Osteoblast (primary cell): ENCODE measurements around the gene TECPR2. TPM values are rescaled to one million over a fixed set of nuclear protein-coding genes. Genes with fewer than 3 reads are reported as not detected.

Experiments
- DNase-seq: peaks from one replicate; pipeline ENCODE4 v3.0.0; 2011; ENCODE audit warnings: low spot score, mixed read lengths; ENCODE audit not compliant: insufficient read length; ENCODE audit errors: missing footprints
- H2AFZ ChIP-seq: 2 replicates; pipeline ENCODE4 v1.6.0; 2011; ENCODE audit warnings: mild to moderate bottlenecking, low read length
- H3K27ac ChIP-seq: 2 replicates; pipeline ENCODE4 v1.5.1; 2011; ENCODE audit warnings: mild to moderate bottlenecking, low read depth, low read length, moderate library complexity
- H3K27me3 ChIP-seq: 2 replicates; pipeline ENCODE4 v1.6.0; 2012; ENCODE audit warnings: mild to moderate bottlenecking, control low read depth, inconsistent platforms, low read length, moderate library complexity; ENCODE audit not compliant: insufficient read depth
- H3K36me3 ChIP-seq: 2 replicates; pipeline ENCODE4 v1.5.1; 2011; ENCODE audit warnings: mild to moderate bottlenecking, low read length, control low read depth, moderate library complexity; ENCODE audit not compliant: insufficient read depth
- H3K4me1 ChIP-seq: 2 replicates; pipeline ENCODE4 v1.5.1; 2011; ENCODE audit warnings: mild to moderate bottlenecking, low read length, control low read depth, moderate library complexity; ENCODE audit not compliant: insufficient read depth
- H3K4me2 ChIP-seq: 2 replicates; pipeline ENCODE4 v1.6.0; 2011; ENCODE audit warnings: mild to moderate bottlenecking, low read length; ENCODE audit not compliant: insufficient read depth
- H3K4me3 ChIP-seq: fragments of 200-600 bp; sonication (generic); 3 replicates; pipeline ENCODE4 v1.5.1; 2012; ENCODE audit warnings: mild to moderate bottlenecking, low read length, inconsistent platforms; ENCODE audit not compliant: insufficient read depth
- H3K79me2 ChIP-seq: 2 replicates; pipeline ENCODE4 v1.6.0; 2012; ENCODE audit warnings: mild to moderate bottlenecking, low read length, control low read depth, inconsistent platforms; ENCODE audit not compliant: insufficient read depth
- H3K9me3 ChIP-seq: 2 replicates; pipeline ENCODE4 v1.5.1; 2011; ENCODE audit warnings: low read depth, low read length, control low read depth
- H4K20me1 ChIP-seq: 2 replicates; pipeline ENCODE4 v1.6.0; 2012; ENCODE audit warnings: mild to moderate bottlenecking, low read length, control low read depth; ENCODE audit not compliant: insufficient read depth
- CTCF ChIP-seq: IDR thresholded peaks from 2 replicates; pipeline ENCODE4 v1.5.1; 2011; ENCODE audit warnings: mild to moderate bottlenecking, low read depth, low read length, moderate library complexity; ENCODE audit errors: extremely low read depth
- total RNA-seq: library from RNA; depleted of rRNA; stranded (reverse); fragments of >200 nt; gene quantifications from 2 replicates; pipeline ENCODE4 v1.2.3, GENCODE V29; 2012

TECPR2 gene
- total RNA-seq, 1 donor = 13.0 TPM

GRCh38 chr14:102509746-102510615 is 147.2 kb downstream of the TECPR2 start, which contains the start of gene ANKRD9:
ANKRD9 (minus strand) TSS chr14:102509776; CDS start chr14:102507889, 1,887 bp downstream.
- peak; percentile 100 for DNase-seq
- H3K9me3 ChIP-seq = no peaks in the 10 kb centered on the region
- no peak for TF ChIP-seq CTCF
- H3K79me2 ChIP-seq = peaks cover 6% of the 10 kb centered on the region
- H4K20me1 ChIP-seq = no peaks in the 10 kb centered on the region
- peaks cover 4% of the 10 kb centered on the region for H3K36me3 ChIP-seq
- H3K27me3 ChIP-seq = no peaks in the 10 kb centered on the region
- H2AFZ ChIP-seq = peak within 1 kb of the TSS; percentile 89
- H3K4me2 ChIP-seq = peak within 1 kb of the TSS; percentile 91
- H3K27ac ChIP-seq = peak within 1 kb of the TSS; percentile 80
- H3K4me1 ChIP-seq = peaks cover 12% of the 10 kb centered on the region
- H3K4me3 ChIP-seq = peak within 1 kb of the TSS; percentile 84

GRCh38 chr14:102510616-102511520 is 148.1 kb downstream of the TECPR2 start:
- TF ChIP-seq CTCF = no peak
- H3K9me3 ChIP-seq = no peaks in the 10 kb centered on the region
- peak; percentile 78 for DNase-seq
- peaks cover 6% of the 10 kb centered on the region for H3K79me2 ChIP-seq
- H3K4me2 ChIP-seq = peak overlapping the region; percentile 91
- H3K4me1 ChIP-seq = peaks cover 12% of the 10 kb centered on the region
- H4K20me1 ChIP-seq = no peaks in the 10 kb centered on the region
- H2AFZ ChIP-seq = peak overlapping the region; percentile 89
- peak overlapping the region; percentile 84 for H3K4me3 ChIP-seq
- no peak overlapping the region for H3K27ac ChIP-seq
- H3K36me3 ChIP-seq = peaks cover 4% of the 10 kb centered on the region
- no peaks in the 10 kb centered on the region for H3K27me3 ChIP-seq

GRCh38 chr14:102511538-102511937 is 148.8 kb downstream of the TECPR2 start:
- Histone ChIP-seq H3K27ac (no peak overlapping the region), H3K27me3 (no peaks in the 10 kb centered on the region), H3K4me3 (no peak overlapping the region), H3K79me2 (peaks cover 6% of the 10 kb centered on the region), H3K4me2 (no peak overlapping the region), H4K20me1 (no peaks in the 10 kb centered on the region), H2AFZ (no peak overlapping the region), H3K9me3 (no peaks in the 10 kb centered on the region), H3K36me3 (peaks cover 2% of the 10 kb centered on the region), H3K4me1 (peaks cover 12% of the 10 kb centered on the region)
- DNase-seq = peak; percentile 72
- no peak for TF ChIP-seq CTCF
